HCT116 (cell line): Measurements from ENCODE around the gene DTX1. TPM values are rescaled to one million over a fixed set of nuclear protein-coding genes. Genes with fewer than 3 reads are reported as not detected.
A peak's percentile ranks its signal among the peaks of the same experiment; 100 is the strongest.

Experiments used
- ATAC-seq: fragments of 200-7000 bp; cut with Tn5 transposase; 2 replicates; pipeline ENCODE4 v1.9.1; 2020; ENCODE audit warnings: mild to moderate bottlenecking, moderate library complexity
- BruUV-seq: library from RNA; stranded (reverse); fragments of 400-500 nt; replicated peaks from 2 replicates; lab custom pipeline; 2021; lab: Mats Ljungman, UMichigan
- CTCF ChIA-PET: fragments of 300-600 bp; sonication (Branson Sonifier 250); formaldehyde crosslinking; loops from one replicate; lab custom pipeline; 2021; ENCODE audit warnings: antibody characterized with exemption; lab: Charles Lee
- POLR2A ChIA-PET: fragments of 300-600, 350-600 bp; sonication (Branson Sonifier 250); formaldehyde crosslinking; loops from one replicate; lab custom pipeline; 2021; ENCODE audit warnings: antibody characterized with exemption; lab: Charles Lee
- RAD21 ChIA-PET, 2 experiments: fragments of 300-600 bp; sonication (Branson Sonifier 250); formaldehyde crosslinking; loops; one replicate each; lab custom pipeline; 2023; ENCODE audit warnings: low total read pairs in 2 of 2; ENCODE audit not compliant: uncharacterized antibody in 2 of 2, unreplicated experiment in 2 of 2, low non-redundant PET in 1 of 2; lab: Charles Lee
- DNase-seq: peaks from one replicate; pipeline ENCODE4 v3.0.0-alpha.2; 2010; ENCODE audit warnings: low read depth, low spot score
- H2AFZ ChIP-seq: fragments of 200-600 bp; shearing (Covaris generic), sonication (generic); 2 replicates; pipeline ENCODE4 v1.6.1; 2017; ENCODE audit warnings: low read depth, mixed run types, mixed read lengths, antibody characterized with exemption, low read length; ENCODE audit not compliant: poor library complexity, severe bottlenecking
- H3K27ac ChIP-seq: 2 replicates; pipeline ENCODE4 v1.5.1; 2012; ENCODE audit warnings: low read depth, low read length
- H3K27me3 ChIP-seq: fragments of 200-600 bp; sonication (generic); 2 replicates; pipeline ENCODE4 v1.6.1; 2016; ENCODE audit warnings: mixed run types, low read length, mixed read lengths; ENCODE audit not compliant: insufficient read depth
- H3K36me3 ChIP-seq, 2 experiments: fragments of 200-500 bp in 1 of 2; fragments of 200-600 bp in 1 of 2; sonication (Bioruptor generic) in 1 of 2; sonication (generic) in 1 of 2; 2 replicates each; pipeline versions ENCODE4 v1.5.1 to v1.6.1; 2014 to 2016; ENCODE audit warnings: low read length in 2 of 2, inconsistent platforms in 1 of 2, mixed read lengths in 1 of 2, mixed run types in 1 of 2; ENCODE audit not compliant: insufficient read depth in 2 of 2, control insufficient read depth in 1 of 2
- H3K4me1 ChIP-seq, 2 experiments: fragments of 200-600 bp in 1 of 2; sonication (generic) in 1 of 2; 2 replicates each; pipeline versions ENCODE4 v1.5.1 to v1.6.1; 2012 to 2017; ENCODE audit warnings: low read length in 2 of 2, inconsistent platforms in 1 of 2, mild to moderate bottlenecking in 1 of 2, mixed read lengths in 1 of 2, mixed run types in 1 of 2, moderate library complexity in 1 of 2; ENCODE audit not compliant: insufficient read depth in 2 of 2, control insufficient read depth in 1 of 2
- H3K4me2 ChIP-seq: fragments of 200-600 bp; sonication (generic); 2 replicates; pipeline ENCODE4 v1.6.1; 2017; ENCODE audit warnings: mixed run types, low read length, mixed read lengths
- H3K4me3 ChIP-seq, 2 experiments: fragments of 200-600 bp in 1 of 2; sonication (generic) in 1 of 2; replicated peaks in 1 of 2; 2 replicates each; pipeline ENCODE4 v1.5.1; 2011 to 2016; ENCODE audit warnings: low read length in 2 of 2, control low read depth in 1 of 2, low read depth in 1 of 2, mild to moderate bottlenecking in 1 of 2, mixed read lengths in 1 of 2, mixed run types in 1 of 2
- H3K79me2 ChIP-seq: fragments of 200-600 bp; sonication (generic); 2 replicates; pipeline ENCODE4 v1.6.1; 2017; ENCODE audit warnings: mild to moderate bottlenecking, mixed run types, low read length, moderate library complexity, mixed read lengths; ENCODE audit not compliant: insufficient read depth
- H3K9ac ChIP-seq: fragments of 200-600 bp; sonication (generic); 2 replicates; pipeline ENCODE4 v1.6.1; 2016; ENCODE audit warnings: low read length, mixed read lengths
- H3K9me2 ChIP-seq: fragments of 200-600 bp; sonication (generic), shearing (Covaris generic); 2 replicates; pipeline ENCODE4 v1.6.1; 2017; ENCODE audit warnings: mixed run types, mild to moderate bottlenecking, moderate library complexity; ENCODE audit not compliant: insufficient read depth
- H3K9me3 ChIP-seq, 2 experiments: fragments of 200-500 bp in 1 of 2; fragments of 200-600 bp in 1 of 2; sonication (Bioruptor generic) in 1 of 2; sonication (generic) in 1 of 2; 2 replicates each; pipeline ENCODE4 v1.6.1; 2014 to 2017; ENCODE audit warnings: low read length in 2 of 2, mixed read lengths in 2 of 2, inconsistent platforms in 1 of 2, low read depth in 1 of 2, mild to moderate bottlenecking in 1 of 2, mixed run types in 1 of 2, moderate library complexity in 1 of 2; ENCODE audit not compliant: control insufficient read depth in 1 of 2, insufficient read depth in 1 of 2
- H4K20me1 ChIP-seq: fragments of 200-600 bp; sonication (generic), shearing (Covaris generic); 2 replicates; pipeline ENCODE4 v1.6.1; 2017; ENCODE audit warnings: mixed run types, mild to moderate bottlenecking, moderate library complexity; ENCODE audit not compliant: insufficient read depth
- CBX3 ChIP-seq: IDR thresholded peaks from 2 replicates; pipeline ENCODE4 v1.6.1; 2012; ENCODE audit warnings: low read depth
- EZH2 ChIP-seq: fragments of 200-600 bp; sonication (generic); IDR thresholded peaks from 2 replicates; pipeline ENCODE4 v1.6.1; 2017; ENCODE audit warnings: antibody characterized with exemption, mixed run types
- FOSL1 ChIP-seq: IDR thresholded peaks from 2 replicates; pipeline ENCODE4 v1.6.1; 2012; ENCODE audit warnings: low read depth
- JUND ChIP-seq: IDR thresholded peaks from 2 replicates; pipeline ENCODE4 v1.6.1; 2012
- POLR2A ChIP-seq: IDR thresholded peaks from 2 replicates; pipeline ENCODE4 v1.7.0; 2011; ENCODE audit warnings: borderline replicate concordance; ENCODE audit not compliant: insufficient read depth, insufficient read length; ENCODE audit errors: extremely low read depth
- POLR2AphosphoS5 ChIP-seq: IDR thresholded peaks from 2 replicates; pipeline ENCODE4 v1.6.1; 2011; ENCODE audit warnings: mild to moderate bottlenecking, low read depth, low read length, moderate library complexity
- RAD21 ChIP-seq: IDR thresholded peaks from 2 replicates; pipeline ENCODE4 v1.6.1; 2012; ENCODE audit warnings: low read depth, mild to moderate bottlenecking
- SIN3A ChIP-seq: IDR thresholded peaks from 2 replicates; pipeline ENCODE4 v1.6.1; 2012; ENCODE audit warnings: low read depth
- SRF ChIP-seq: IDR thresholded peaks from 2 replicates; pipeline ENCODE4 v1.6.1; 2012; ENCODE audit warnings: low read depth
- TCF7L2 ChIP-seq: IDR thresholded peaks from 2 replicates; pipeline ENCODE4 v1.7.0; 2011; ENCODE audit warnings: borderline replicate concordance, inconsistent platforms; ENCODE audit not compliant: insufficient read depth, insufficient read length; ENCODE audit errors: extremely low read depth
- ZFX ChIP-seq: fragments of 450-650 bp; IDR thresholded peaks from 2 replicates; pipeline ENCODE4 v1.6.1; 2017
- intact Hi-C: fragments of 100-400 bp; cut with micrococcal nuclease; formaldehyde crosslinking; loops from 2 replicates; pipeline ENCODE4 v1.10.0; 2022
- total RNA-seq: library from RNA; stranded (reverse); gene quantifications from one replicate; pipeline ENCODE4 v1.2.1, GENCODE V29; 2021; ENCODE audit not compliant: unreplicated experiment
- TF ChIP-seq, protein P1 (sequence below): IDR thresholded peaks from 2 replicates; pipeline ENCODE4 v1.6.1; 2012; ENCODE audit warnings: low read depth
- TF ChIP-seq, protein P2 (sequence below), 3 experiments: fragments of 200-600 bp in 1 of 3; sonication (generic) in 1 of 3; IDR thresholded peaks in 2 of 3; conservative IDR thresholded peaks in 1 of 3; 2 replicates each; pipeline ENCODE4 v1.5.1; 2012 to 2017; ENCODE audit warnings: low read depth in 2 of 3, low read length in 2 of 3, antibody characterized with exemption in 1 of 3, borderline replicate concordance in 1 of 3, control low read depth in 1 of 3, mild to moderate bottlenecking in 1 of 3, mixed read lengths in 1 of 3, mixed run types in 1 of 3, moderate library complexity in 1 of 3; ENCODE audit not compliant: insufficient read depth in 1 of 3

The DTX1 gene
- total RNA-seq, 1 experiment from 2014 or later, result not detected

DNA sequence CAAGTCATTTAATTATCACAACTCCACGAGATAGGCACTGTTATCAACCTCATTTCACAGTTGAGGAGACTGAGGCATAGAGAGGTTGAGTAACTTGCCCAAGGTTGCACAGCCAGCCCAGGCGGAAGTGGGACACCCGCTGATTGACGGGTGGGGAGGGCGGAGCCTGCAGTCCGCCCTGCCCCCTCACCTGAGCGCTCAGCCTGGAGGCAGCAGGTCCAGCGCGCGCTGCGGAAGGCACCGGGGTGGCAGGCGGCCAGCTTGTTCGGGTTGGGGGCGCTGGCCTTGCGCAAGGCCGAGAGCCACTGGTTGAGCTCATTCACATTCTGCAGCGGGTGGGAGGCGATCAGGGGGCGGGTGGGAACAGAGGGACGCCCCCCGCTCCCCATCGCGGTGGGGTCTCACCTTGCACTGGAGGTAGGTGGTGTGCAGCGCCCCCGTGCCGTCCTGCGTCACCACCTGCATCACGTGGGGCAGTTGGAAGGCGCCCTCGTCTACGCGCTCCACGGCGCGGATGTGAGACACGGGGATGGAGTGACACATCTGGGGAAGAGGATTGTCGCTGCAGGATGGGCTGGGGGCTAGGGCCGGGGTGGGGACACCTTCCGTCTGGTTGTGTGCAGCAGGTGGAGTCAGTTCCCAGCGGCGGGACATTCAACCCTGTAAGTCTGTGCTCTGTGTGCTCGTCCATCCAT is 47.4 kb downstream of the DTX1 start:
- no peak overlapping the region for H2AFZ ChIP-seq

More for the DNA sequence above, 47.4 kb downstream of the DTX1 start:
- ChIA-PET RAD21 (no interaction called here), POLR2A (interaction anchor here (0.6 kb wide), 1 partner anchor 126 kb away, joined by 3 read pairs; the partner anchor contains the start of gene OAS2), CTCF (no interaction called here)
- Histone ChIP-seq H3K4me1 (peaks cover 1 to 4% of the 10 kb centered on the region in 2 experiments; a peak in 3 of 4 replicates), H3K79me2 (no peaks in the 10 kb centered on the region), H3K27me3 (no peaks in the 10 kb centered on the region), H3K9me3 (no peaks in the 10 kb centered on the region), H3K36me3 (no peaks in the 10 kb centered on the region), H3K9me2 (no peaks in the 10 kb centered on the region), H3K27ac (no peak overlapping the region), H3K4me2 (no peak overlapping the region), H3K4me3 (no peak overlapping the region), H3K9ac (no peak overlapping the region), H4K20me1 (no peaks in the 10 kb centered on the region)
- TF ChIP-seq TCF7L2 (no peak), SRF (no peak), RAD21 (no peak), CBX3 (no peak), FOSL1 (no peak), POLR2AphosphoS5 (no peak), POLR2A (no peak), JUND (no peak), ZFX (no peak), SIN3A (no peak), EZH2 (no peak)
- TF ChIP-seq, protein P1, sequence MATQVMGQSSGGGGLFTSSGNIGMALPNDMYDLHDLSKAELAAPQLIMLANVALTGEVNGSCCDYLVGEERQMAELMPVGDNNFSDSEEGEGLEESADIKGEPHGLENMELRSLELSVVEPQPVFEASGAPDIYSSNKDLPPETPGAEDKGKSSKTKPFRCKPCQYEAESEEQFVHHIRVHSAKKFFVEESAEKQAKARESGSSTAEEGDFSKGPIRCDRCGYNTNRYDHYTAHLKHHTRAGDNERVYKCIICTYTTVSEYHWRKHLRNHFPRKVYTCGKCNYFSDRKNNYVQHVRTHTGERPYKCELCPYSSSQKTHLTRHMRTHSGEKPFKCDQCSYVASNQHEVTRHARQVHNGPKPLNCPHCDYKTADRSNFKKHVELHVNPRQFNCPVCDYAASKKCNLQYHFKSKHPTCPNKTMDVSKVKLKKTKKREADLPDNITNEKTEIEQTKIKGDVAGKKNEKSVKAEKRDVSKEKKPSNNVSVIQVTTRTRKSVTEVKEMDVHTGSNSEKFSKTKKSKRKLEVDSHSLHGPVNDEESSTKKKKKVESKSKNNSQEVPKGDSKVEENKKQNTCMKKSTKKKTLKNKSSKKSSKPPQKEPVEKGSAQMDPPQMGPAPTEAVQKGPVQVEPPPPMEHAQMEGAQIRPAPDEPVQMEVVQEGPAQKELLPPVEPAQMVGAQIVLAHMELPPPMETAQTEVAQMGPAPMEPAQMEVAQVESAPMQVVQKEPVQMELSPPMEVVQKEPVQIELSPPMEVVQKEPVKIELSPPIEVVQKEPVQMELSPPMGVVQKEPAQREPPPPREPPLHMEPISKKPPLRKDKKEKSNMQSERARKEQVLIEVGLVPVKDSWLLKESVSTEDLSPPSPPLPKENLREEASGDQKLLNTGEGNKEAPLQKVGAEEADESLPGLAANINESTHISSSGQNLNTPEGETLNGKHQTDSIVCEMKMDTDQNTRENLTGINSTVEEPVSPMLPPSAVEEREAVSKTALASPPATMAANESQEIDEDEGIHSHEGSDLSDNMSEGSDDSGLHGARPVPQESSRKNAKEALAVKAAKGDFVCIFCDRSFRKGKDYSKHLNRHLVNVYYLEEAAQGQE, result no peak
- TF ChIP-seq, protein P2, sequence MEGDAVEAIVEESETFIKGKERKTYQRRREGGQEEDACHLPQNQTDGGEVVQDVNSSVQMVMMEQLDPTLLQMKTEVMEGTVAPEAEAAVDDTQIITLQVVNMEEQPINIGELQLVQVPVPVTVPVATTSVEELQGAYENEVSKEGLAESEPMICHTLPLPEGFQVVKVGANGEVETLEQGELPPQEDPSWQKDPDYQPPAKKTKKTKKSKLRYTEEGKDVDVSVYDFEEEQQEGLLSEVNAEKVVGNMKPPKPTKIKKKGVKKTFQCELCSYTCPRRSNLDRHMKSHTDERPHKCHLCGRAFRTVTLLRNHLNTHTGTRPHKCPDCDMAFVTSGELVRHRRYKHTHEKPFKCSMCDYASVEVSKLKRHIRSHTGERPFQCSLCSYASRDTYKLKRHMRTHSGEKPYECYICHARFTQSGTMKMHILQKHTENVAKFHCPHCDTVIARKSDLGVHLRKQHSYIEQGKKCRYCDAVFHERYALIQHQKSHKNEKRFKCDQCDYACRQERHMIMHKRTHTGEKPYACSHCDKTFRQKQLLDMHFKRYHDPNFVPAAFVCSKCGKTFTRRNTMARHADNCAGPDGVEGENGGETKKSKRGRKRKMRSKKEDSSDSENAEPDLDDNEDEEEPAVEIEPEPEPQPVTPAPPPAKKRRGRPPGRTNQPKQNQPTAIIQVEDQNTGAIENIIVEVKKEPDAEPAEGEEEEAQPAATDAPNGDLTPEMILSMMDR (IDR thresholded peaks at IDR 0.05 in 2 of 3, conservative IDR thresholded peaks at IDR 0.05 in 1 of 3; ENCODE audit: borderline replicate concordance in 1 of 3, insufficient read depth in 1 of 3, low read depth in 2 of 3, low read length in 2 of 3), result no peak
- peak; percentile 53 for ATAC-seq
- no peak for DNase-seq
- intact Hi-C loops, result no loop called here
- no TSS peak for BruUV-seq
